Activated T-cell treated with anti-CD3 and anti-CD28 coated beads, Interleukin-2, amount 50 U/mL, for 24 hours (primary cell): Measurements from ENCODE around the gene RFXANK.
"Not testable (repeated sequence)": the region's sequence is repeated elsewhere in the genome, so short reads cannot be mapped to it uniquely, and the experiment has no call there.

ENCODE experiments used
- DNase-seq: peaks from one replicate; pipeline ENCODE4 v3.0.0-alpha.2; 2020
- H3K27ac Mint-ChIP-seq: 2 replicates; pipeline ENCODE4 v1.8.0; 2020; ENCODE audit warnings: mild to moderate bottlenecking, mixed read lengths
- H3K27me3 Mint-ChIP-seq: 2 replicates; pipeline ENCODE4 v1.8.0; 2020; ENCODE audit warnings: mixed read lengths
- H3K36me3 Mint-ChIP-seq: 2 replicates; pipeline ENCODE4 v1.8.0; 2020; ENCODE audit warnings: low read depth, mixed read lengths
- H3K4me1 Mint-ChIP-seq: 2 replicates; pipeline ENCODE4 v1.8.0; 2020; ENCODE audit warnings: low read depth, mixed read lengths
- H3K4me3 Mint-ChIP-seq: 2 replicates; pipeline ENCODE4 v1.8.0; 2020; ENCODE audit warnings: mild to moderate bottlenecking, moderate library complexity, mixed read lengths
- H3K9me3 Mint-ChIP-seq: 2 replicates; pipeline ENCODE4 v1.8.0; 2020; ENCODE audit warnings: mixed read lengths

RFXANK gene, protein sequence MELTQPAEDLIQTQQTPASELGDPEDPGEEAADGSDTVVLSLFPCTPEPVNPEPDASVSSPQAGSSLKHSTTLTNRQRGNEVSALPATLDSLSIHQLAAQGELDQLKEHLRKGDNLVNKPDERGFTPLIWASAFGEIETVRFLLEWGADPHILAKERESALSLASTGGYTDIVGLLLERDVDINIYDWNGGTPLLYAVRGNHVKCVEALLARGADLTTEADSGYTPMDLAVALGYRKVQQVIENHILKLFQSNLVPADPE

DNA sequence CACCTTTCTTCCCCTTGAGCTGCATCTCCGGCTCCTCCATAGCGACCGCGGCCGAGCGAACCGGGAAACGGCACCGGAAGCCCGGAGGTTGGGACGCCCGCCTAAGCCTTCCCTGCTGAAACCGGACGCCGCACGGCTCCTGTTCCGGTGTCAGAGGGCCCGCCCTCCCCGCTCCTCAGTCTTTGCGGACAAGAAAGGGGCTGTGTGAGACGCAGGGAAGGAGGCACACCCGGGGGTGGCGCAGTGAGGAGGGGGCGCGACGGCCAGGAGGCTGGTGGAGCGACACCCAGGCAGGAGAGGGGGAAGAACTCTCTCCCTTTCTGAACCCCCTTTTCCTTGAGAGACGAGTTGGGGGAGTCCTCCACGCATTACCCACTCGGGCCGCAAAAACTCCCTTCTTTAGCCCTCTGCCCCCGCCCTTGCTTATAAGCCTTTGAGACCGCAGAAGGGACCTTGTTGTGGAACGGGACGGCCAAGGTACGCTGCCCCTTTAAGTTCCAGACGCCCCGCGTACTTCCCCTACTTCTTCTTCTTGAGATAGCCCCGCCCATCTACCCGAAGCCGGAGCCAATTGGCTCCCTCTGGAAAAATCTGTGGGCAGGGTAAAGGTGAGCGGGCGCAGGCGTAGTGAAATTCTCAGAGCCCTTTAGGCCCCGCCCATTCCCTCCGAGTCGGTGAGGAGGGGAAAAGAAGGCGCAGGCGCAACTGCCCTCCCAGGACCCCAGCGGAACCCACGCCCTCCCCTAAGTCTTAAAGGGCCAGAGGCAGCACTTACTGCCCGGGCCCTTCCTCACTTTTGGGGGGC lies at the start of gene RFXANK, which contains the start of gene BORCS8:
Gene RFXANK, plus strand, starts transcription at position 181 of the 805 bp plus-strand sequence. CDS start 1,689 bp downstream, outside the sequence.
Gene BORCS8, minus strand, starts transcription at position 75 of the 805 bp plus-strand sequence. Its CDS starts 35 bp downstream, at position 40.
- Mint-ChIP-seq H3K27me3 (no peaks in the 10 kb centered on the region), H3K4me1 (peaks cover 46% of the 10 kb centered on the region), H3K36me3 (peaks cover 68% of the 10 kb centered on the region), H3K27ac (peak within 1 kb of the TSS; percentile 98), H3K4me3 (peak within 1 kb of the TSS; percentile 98), H3K9me3 (no peaks in the 10 kb centered on the region)
- peak; percentile 96 for DNase-seq

DNA sequence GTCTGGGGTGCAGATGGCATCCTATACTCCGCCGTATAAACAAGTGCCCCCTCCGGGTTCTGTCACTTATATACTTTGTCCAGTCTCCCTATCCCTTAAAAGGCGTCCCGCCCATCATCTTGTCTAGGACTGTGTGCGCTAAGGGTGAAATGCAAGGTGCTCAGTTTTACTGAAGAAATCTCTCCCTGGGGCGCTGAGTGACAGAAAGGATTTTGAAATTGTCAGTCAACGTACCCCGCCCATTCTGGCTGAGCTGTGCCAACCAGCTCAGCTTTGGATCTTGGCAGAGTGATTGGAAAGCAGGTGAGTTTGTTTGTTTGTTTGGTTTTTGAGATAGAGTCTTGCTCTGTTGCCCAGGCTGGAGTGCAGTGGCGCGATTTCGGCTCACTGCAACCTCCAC lies 49.7 kb upstream of the RFXANK start:
- H3K4me1 Mint-ChIP-seq: peaks cover 20% of the 10 kb centered on the region
- H3K9me3 Mint-ChIP-seq: no peaks in the 10 kb centered on the region
- peaks cover 9% of the 10 kb centered on the region for H3K36me3 Mint-ChIP-seq
- no peak for DNase-seq
- no peak overlapping the region for H3K4me3 Mint-ChIP-seq
- no peaks in the 10 kb centered on the region for H3K27me3 Mint-ChIP-seq
- no peak overlapping the region for H3K27ac Mint-ChIP-seq

DNA sequence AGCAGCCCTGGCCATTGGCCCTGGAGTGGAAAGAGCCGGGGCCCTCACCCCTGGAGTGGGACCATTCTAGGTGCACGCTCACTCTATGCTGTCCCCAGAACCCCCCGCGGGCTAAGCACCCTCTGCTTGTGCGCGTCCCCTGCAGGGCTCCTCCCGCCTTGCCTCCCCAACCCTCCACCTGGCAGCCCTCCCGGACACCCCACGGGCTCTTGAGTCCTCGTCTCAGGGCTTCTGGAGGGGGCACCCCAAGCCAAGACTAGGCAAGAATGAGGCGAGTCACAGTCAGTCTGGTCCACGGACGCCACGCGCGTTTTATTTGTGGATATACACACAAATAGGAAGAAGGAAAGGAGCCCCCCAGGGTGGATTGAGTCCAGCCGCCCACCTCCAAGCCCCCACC lies 46.8 kb upstream of the RFXANK start:
- H3K4me1 Mint-ChIP-seq: no peaks in the 10 kb centered on the region
- H3K9me3 Mint-ChIP-seq: no peaks in the 10 kb centered on the region
- H3K27me3 Mint-ChIP-seq: no peaks in the 10 kb centered on the region
- no peak overlapping the region for H3K4me3 Mint-ChIP-seq
- H3K27ac Mint-ChIP-seq: no peak overlapping the region
- peaks cover 21% of the 10 kb centered on the region for H3K36me3 Mint-ChIP-seq
- no peak for DNase-seq

DNA sequence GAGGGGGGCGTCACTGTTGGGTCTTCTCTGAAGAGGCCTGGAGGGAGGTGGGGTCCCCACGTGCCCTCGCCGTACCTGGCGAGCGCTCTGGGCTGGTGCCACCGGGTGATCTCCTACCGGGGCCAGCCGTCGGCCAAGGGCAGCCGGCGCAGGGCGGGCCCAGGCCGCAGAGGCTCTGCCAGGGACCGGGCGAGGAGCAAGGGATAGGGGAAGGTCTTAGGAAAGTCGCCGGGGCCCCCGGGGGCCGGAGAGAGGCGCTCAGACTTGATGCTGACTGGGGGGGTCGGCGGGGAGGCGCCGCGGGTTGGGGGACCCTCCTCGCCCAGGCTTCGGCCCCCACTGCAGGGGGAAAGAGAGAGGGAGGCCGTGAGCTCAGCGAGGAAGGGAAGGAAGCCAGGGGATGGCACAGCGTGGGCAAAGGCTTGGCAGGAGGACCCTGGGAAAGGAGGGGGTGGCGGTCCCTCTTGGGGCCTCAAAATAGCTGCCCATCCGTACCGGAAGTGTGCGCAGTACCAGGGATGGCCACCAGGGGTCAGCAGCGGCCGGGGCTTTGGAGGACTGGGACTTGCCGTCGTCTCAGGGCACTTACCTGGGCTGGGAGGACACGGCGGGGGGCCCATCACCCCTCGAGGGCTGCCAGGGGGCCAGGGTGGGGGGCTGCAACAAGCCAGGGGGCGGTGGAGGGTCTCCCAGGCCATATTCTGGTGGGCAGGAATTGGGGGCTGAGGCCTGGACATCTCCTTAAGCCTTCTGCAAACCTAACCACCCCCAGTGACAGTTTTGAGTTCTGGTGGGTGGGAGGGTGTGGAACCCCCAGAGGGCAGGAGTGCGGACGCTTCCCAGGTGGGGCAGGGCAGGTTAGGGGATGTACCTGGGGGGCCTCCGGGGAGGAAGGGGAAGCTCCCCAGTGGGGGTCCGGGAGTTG lies 46.1 kb upstream of the RFXANK start:
- Mint-ChIP-seq H3K27me3 (no peaks in the 10 kb centered on the region), H3K9me3 (no peaks in the 10 kb centered on the region), H3K27ac (no peak overlapping the region), H3K36me3 (peaks cover 21% of the 10 kb centered on the region), H3K4me3 (no peak overlapping the region), H3K4me1 (no peaks in the 10 kb centered on the region)
- peak; percentile 94 for DNase-seq

DNA sequence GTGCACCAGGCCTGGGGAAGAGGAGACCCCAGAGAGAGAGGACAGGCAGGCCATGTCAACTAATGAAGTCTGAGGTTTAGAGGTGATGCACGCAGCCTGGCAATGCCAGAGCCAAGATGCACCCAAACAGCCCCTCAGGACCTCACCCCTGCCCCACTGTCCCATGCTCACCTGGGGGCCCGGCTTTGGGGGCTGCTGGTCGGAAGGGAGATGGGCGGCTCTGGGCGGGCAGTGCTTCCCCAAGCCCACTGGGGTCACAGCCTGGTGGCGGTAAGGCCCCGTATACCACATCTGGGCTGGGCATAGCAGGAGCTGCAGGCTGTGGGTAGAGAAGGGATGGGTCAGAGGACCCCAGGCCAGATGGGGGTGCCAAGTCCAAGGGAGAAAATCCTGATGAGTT lies 45.2 kb upstream of the RFXANK start:
- Mint-ChIP-seq H3K27ac (no peak overlapping the region), H3K27me3 (no peaks in the 10 kb centered on the region), H3K4me1 (no peaks in the 10 kb centered on the region), H3K9me3 (no peaks in the 10 kb centered on the region), H3K4me3 (no peak overlapping the region), H3K36me3 (peaks cover 21% of the 10 kb centered on the region)
- no peak for DNase-seq

DNA sequence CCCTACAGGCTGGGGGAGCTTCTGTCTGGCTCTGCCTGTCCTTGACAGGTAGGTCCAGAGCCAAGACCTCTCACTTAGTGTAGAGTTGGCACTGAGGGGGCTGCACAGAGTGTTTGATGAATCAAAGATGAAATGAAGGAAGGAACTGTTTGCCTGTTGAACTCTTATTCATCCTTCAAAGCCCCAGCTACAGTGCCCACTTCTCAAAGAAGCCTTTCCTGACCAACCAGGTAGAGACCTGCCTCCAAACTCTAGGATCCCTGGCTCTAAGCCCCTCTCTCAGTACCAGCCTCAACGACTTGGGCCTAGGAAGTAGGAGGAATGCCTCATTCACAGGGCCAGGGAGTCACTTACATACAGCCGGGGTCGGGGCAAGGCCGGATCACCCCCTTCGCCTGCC lies 44.7 kb upstream of the RFXANK start:
- Mint-ChIP-seq H3K27ac (no peak overlapping the region), H3K36me3 (peaks cover 21% of the 10 kb centered on the region), H3K9me3 (no peaks in the 10 kb centered on the region), H3K27me3 (no peaks in the 10 kb centered on the region), H3K4me3 (no peak overlapping the region), H3K4me1 (no peaks in the 10 kb centered on the region)
- no peak for DNase-seq

DNA sequence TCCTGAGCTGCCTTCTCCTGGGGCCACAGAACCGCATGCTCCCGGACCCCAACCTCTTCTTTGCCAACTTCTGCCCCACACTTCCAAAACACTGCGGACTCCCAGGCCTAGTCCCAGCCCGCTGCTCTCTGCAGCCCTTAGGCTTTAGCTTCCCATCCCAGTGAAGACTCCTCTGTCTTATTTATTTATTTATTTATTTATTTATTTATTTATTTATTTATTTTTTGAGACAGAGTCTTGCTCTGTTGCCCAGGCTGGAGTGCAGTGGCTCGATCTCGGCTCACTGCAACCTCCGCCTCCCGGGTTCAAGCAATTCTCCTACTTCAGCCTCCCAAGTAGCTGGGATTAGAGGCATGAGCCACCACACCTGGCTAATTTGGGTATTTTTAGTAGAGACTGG lies 43.6 kb upstream of the RFXANK start:
- not testable (repeated sequence) for H3K4me3 Mint-ChIP-seq, H3K4me1 Mint-ChIP-seq, H3K27ac Mint-ChIP-seq, H3K27me3 Mint-ChIP-seq, H3K9me3 Mint-ChIP-seq, DNase-seq
- peaks cover 21% of the 10 kb centered on the region for H3K36me3 Mint-ChIP-seq

DNA sequence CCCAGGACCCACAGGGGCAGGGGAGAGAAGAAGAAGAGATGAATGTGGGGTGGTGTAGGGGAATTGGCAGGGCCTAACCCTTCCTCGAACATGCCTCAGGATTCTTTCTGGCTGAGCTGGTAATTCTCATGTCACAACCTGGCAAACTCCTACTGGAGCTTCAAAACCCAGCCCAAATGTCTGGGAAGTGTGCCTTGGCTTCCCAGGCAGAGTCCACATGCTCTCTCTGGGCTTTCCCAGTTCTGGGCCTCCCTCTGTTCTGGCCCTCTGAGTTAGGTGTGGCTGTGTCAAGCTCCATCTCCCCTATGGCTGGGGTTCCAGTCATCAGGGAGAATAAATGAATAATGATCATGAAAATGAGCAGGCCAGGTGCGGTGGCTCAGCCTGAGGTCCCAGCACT lies 42.6 kb upstream of the RFXANK start:
- peaks cover 21% of the 10 kb centered on the region for H3K36me3 Mint-ChIP-seq

DNA sequence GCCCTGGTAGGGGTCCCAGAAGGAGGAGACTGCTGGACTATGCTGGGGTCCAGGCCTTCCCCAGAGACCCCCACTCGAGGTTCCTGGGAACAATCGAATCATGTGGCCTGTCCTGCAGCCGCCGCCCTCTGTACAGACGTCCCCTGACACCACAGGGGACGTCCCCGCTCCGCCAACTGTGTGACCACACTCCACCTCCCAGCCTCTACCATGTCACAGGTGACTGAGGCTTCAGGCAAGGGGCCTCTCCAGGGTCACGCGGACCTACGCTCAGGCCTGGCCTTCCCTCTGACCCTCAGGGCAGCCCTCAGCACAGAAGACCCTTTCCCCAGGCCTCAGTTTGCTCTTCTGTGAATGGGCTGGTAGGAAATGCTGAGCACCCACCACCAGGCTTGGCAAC lies 40.6 kb upstream of the RFXANK start:
- H3K4me1 Mint-ChIP-seq: no peaks in the 10 kb centered on the region
- no peak overlapping the region for H3K4me3 Mint-ChIP-seq
- no peak for DNase-seq
- no peak overlapping the region for H3K27ac Mint-ChIP-seq
- no peaks in the 10 kb centered on the region for H3K27me3 Mint-ChIP-seq
- no peaks in the 10 kb centered on the region for H3K9me3 Mint-ChIP-seq
- H3K36me3 Mint-ChIP-seq: peaks cover 28% of the 10 kb centered on the region

More for the DNA sequence above, 42.6 kb upstream of the RFXANK start:
- H3K9me3 Mint-ChIP-seq: no peaks in the 10 kb centered on the region
- no peak for DNase-seq
- H3K27ac Mint-ChIP-seq: no peak overlapping the region
- H3K27me3 Mint-ChIP-seq: no peaks in the 10 kb centered on the region
- H3K4me1 Mint-ChIP-seq: no peaks in the 10 kb centered on the region
- H3K4me3 Mint-ChIP-seq: no peak overlapping the region

DNA sequence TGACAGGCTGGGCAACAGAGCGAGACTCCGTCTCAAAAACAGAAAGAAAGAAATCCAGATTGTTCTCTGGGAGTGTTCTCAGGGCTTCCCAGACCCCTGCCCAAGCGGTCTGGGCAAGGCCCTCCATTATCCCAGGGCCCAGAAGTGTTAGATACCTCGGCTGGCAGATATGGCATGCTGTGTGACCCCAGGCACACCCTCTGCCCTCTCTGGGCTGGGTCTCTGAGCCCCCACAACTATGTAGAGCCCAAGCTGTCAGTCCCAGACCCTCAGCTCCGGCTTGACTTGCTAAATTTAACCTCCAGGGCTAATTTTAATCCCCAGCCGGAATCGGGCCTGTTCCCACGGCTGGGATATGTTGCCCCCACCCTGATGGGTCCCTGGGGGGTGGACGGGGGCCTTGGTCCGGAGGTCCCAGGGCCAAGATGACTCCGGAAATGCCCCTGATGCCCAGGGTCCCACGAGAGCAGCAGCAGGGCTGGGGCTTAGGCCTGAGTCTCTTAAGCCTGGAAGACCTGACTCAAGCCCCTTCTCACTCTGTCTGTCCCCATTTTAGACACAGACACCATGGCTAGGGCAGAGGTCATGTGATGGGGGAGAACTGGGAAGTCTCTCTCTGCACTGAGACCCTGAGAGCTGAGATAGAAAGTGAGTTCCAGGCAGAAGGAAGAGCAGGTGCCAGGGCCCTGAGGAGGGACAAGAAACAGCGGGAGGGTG lies 39.2 kb upstream of the RFXANK start:
- no peaks in the 10 kb centered on the region for H3K27me3 Mint-ChIP-seq
- peaks cover 27% of the 10 kb centered on the region for H3K36me3 Mint-ChIP-seq
- no peaks in the 10 kb centered on the region for H3K4me1 Mint-ChIP-seq
- H3K4me3 Mint-ChIP-seq: no peak overlapping the region
- H3K27ac Mint-ChIP-seq: no peak overlapping the region
- H3K9me3 Mint-ChIP-seq: no peaks in the 10 kb centered on the region
- no peak for DNase-seq

DNA sequence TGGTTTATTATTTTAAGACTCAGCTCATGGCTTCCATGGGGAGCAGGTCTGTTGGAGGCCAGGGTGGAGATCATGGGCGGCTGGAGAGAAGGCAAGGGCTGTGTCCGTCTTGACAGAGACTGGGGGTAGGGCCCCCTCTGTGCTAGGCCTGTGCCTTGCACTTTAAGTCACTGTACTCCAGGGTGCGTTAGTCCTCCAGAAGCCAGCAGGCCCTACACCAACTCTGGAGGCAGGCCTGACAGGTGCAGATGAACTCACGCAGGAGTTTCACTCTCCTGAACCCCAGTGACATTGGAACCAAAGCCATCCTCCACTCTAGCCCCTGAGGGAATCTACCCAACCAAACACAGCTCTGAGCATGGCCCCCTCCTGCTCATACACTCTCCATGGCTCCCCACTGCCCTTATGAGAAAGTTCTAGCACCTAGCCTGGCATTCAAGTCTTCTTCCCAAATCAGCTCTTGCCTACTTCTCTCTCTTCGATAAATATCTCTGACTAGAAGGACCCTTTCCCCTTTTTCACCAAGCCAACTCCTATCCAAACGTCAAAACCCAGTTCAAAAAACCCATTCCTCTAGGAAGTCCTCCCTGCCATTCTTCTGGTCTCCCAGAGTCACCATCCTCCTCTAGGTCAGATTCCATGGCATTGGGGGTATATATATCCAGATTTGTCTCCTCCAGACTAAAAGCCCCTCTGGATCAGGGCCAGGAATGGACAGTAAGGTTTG lies 37.1 kb upstream of the RFXANK start:
- Mint-ChIP-seq H3K36me3 (peaks cover 15% of the 10 kb centered on the region), H3K9me3 (no peaks in the 10 kb centered on the region), H3K4me1 (no peaks in the 10 kb centered on the region), H3K4me3 (no peak overlapping the region), H3K27me3 (no peaks in the 10 kb centered on the region), H3K27ac (no peak overlapping the region)
- no peak for DNase-seq

DNA sequence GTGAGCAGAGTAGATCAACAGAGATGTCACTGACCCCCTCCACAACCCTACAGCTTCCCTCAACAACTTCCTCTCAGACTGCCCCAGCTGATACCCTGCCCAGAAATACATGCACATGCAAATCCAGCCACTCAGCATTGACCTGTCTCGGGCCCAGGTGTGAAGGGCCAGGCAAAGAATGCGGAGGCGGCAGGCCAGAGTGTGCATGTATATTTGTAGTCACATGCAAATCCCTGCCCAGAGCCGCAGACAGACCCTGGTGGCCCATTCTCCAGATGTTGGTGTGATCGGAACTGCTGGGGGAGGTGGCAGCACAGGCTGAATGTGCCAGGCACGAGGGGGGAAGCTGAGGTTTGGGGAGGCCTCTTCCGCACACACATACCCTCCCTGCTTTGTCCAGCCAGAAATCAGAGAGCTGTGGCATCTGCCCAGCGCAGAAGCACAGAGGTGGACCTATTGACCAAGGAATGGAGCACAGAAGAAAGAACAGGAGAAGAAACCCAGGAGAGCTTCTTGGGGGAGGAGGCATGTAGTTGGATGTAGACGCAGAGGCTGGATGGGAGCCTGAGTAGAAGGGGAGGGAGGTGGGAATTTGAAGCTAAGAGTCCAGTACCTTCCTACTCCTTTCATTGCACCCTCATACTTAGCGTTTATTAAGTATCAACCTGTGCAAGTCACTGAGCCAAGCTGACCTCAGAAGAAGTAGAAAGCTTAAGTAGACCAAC lies 36.4 kb upstream of the RFXANK start:
- H3K9me3 Mint-ChIP-seq: no peaks in the 10 kb centered on the region
- no peak for DNase-seq
- peaks cover 15% of the 10 kb centered on the region for H3K36me3 Mint-ChIP-seq
- no peaks in the 10 kb centered on the region for H3K27me3 Mint-ChIP-seq
- H3K27ac Mint-ChIP-seq: no peak overlapping the region
- no peak overlapping the region for H3K4me3 Mint-ChIP-seq
- H3K4me1 Mint-ChIP-seq: no peaks in the 10 kb centered on the region

DNA sequence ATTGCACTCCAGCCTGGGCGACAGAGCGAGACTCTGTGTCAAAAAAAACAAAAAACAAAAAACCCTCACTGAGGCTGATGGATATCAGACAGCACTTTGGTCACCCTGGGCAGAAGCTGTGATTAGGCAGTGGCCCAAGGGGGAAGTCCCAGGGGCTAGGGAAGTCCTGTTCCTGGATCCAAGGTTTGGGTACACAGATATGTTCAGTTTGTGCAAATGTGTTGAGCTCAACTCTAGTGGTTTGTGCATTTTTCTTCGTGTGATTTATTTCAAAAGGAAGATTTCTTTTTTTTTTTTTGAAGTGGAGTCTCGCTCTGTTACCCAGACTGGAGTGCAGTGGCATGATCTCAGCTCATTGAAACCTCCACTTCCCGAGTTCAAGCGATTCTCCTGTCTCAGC lies 34.2 kb upstream of the RFXANK start:
- Mint-ChIP-seq H3K4me3 (no peak overlapping the region), H3K4me1 (peaks cover 1% of the 10 kb centered on the region), H3K36me3 (peaks cover 15% of the 10 kb centered on the region), H3K27me3 (no peaks in the 10 kb centered on the region), H3K9me3 (no peaks in the 10 kb centered on the region), H3K27ac (no peak overlapping the region)
- DNase-seq: no peak
